ENCODE data around the gene BACH2. TPM values are rescaled to one million over a fixed set of nuclear protein-coding genes. Genes with fewer than 3 reads are reported as not detected.

Gene BACH2
- total and polyA plus RNA-seq, 2 of the 4 experiments (the other 2 are of a cell fraction), result 1.3 to 1.4 TPM

GRCh38 chr6:89966228-89966544 lies 330.5 kb downstream of the BACH2 start:
- Histone ChIP-seq H4K91ac (ENCODE audit: insufficient read depth, low read depth, low read length) (no peak overlapping the region), H3K14ac (replicated peaks; ENCODE audit: low read depth, low read length) (no peak overlapping the region), H3K4me3 (ENCODE audit: insufficient read depth, low read depth, low read length) (no peak overlapping the region), H4K5ac (ENCODE audit: low read depth, low read length) (no peak overlapping the region), H3K36me3 (ENCODE audit: control insufficient read depth, insufficient read depth, low read length) (no peaks in the 10 kb centered on the region), H2BK15ac (ENCODE audit: low read depth, low read length) (no peak overlapping the region), H4K8ac (ENCODE audit: low read depth in 2 of 2, low read length in 2 of 2) (no peak overlapping the region), H3K9ac (ENCODE audit: low read depth, low read length) (no peak overlapping the region), H3K23ac (ENCODE audit: low read depth, low read length) (no peak overlapping the region), H2AFZ (replicated peaks; ENCODE audit: low read length, poor library complexity) (no peak overlapping the region), H3K9me3 (ENCODE audit: control insufficient read depth, insufficient read depth, low read length) (no peaks in the 10 kb centered on the region), H3K4me1 (ENCODE audit: control insufficient read depth, insufficient read depth, low read length) (no peaks in the 10 kb centered on the region), H3K18ac (ENCODE audit: low read depth, low read length) (no peak overlapping the region), H3K27ac (ENCODE audit: insufficient read depth, low read length) (no peak overlapping the region), H3K9me1 (ENCODE audit: insufficient read depth, low read length) (no peaks in the 10 kb centered on the region), H2AK9ac (replicated peaks; ENCODE audit: low read depth, low read length, poor library complexity) (no peak overlapping the region), H3K56ac (ENCODE audit: extremely low read depth, insufficient read depth, low read length) (no peak overlapping the region), H3K79me1 (ENCODE audit: low read depth in 1 of 2, low read length in 2 of 2) (no peaks in the 10 kb centered on the region), H2AK5ac (ENCODE audit: low read depth, low read length) (no peak overlapping the region), H2BK5ac (ENCODE audit: low read depth, low read length, poor library complexity, severe bottlenecking) (no peak overlapping the region), H4K20me1 (ENCODE audit: insufficient read depth, low read length) (no peaks in the 10 kb centered on the region), H3K4me2 (ENCODE audit: low read depth, low read length) (no peak overlapping the region), H3K4ac (ENCODE audit: low read depth, low read length) (no peak overlapping the region), H2BK20ac (ENCODE audit: low read depth, low read length) (no peak overlapping the region), H2BK120ac (ENCODE audit: low read depth, low read length) (no peak overlapping the region), H3K27me3 (ENCODE audit: control insufficient read depth, insufficient read depth, low read length) (no peaks in the 10 kb centered on the region; the same call in 1 of the 2 replicates)
- CTCF ChIA-PET, result interaction anchor here (1.0 kb wide), 1 partner anchor 427 kb away, joined by 3 read pairs; no protein-coding TSS in a partner anchor
- ATAC-seq (ENCODE audit: low read depth) (no peak), DNase-seq (peak; percentile 10)
- BruUV-seq (replicated peaks), result no TSS peak
- dilution Hi-C loops (cut with HindIII; ENCODE audit: low sequenced_read_pairs, unreplicated experiment), result no loop called here
- intact Hi-C loops (cut with micrococcal nuclease), result no loop called here
- WGBS, 2 experiments (ENCODE audit: extremely low coverage in 2 of 2, insufficient read length in 1 of 2), result no CpG with 5 or more reads among the region's 1 CpG
- in situ Hi-C loops (cut with MboI; ENCODE audit: low sequenced_read_pairs), result no loop called here
- POLR2A ChIA-PET (ENCODE audit: unreplicated experiment), result no interaction called here
- TF ChIP-seq MAFK (IDR thresholded peaks at IDR 0.05; ENCODE audit: low read depth, low read length), result no peak
- no peak for TF ChIP-seq MAZ (IDR thresholded peaks at IDR 0.05; ENCODE audit: borderline replicate concordance, low read depth, low read length)
- no peak for TF ChIP-seq RCOR1 (IDR thresholded peaks at IDR 0.05; ENCODE audit: insufficient replicate concordance, low read length)
- no peak for TF ChIP-seq POLR2A (IDR thresholded peaks at IDR 0.05; ENCODE audit: low read depth, low read length)
